Activated T-helper 1 cell treated with anti-CD3 and anti-CD28 coated beads, Interleukin-12 subunit alpha, Interleukin-12 subunit beta, Interleukin-2, Interleukin-4 antibody, amounts not matched to agents 30 ng/mL and 10 ng/mL and 1 ng/mL, durations not matched to agents 14 hours and 24 hours and 36 hours (primary cell): Measurements from ENCODE around the gene POFUT2. TPM values are rescaled to one million over a fixed set of nuclear protein-coding genes. Genes with fewer than 3 reads are reported as not detected.

Experiments
- DNase-seq: peaks from one replicate; pipeline ENCODE4 v3.0.0; 2021; ENCODE audit warnings: low spot score
- H3K27ac Mint-ChIP-seq: one replicate; pipeline ENCODE4 v1.8.0; 2021; ENCODE audit warnings: mild to moderate bottlenecking, mixed read lengths
- H3K27me3 Mint-ChIP-seq: one replicate; pipeline ENCODE4 v1.8.0; 2022; ENCODE audit warnings: mild to moderate bottlenecking, moderate library complexity, mixed read lengths; ENCODE audit not compliant: insufficient read depth
- H3K36me3 Mint-ChIP-seq: one replicate; pipeline ENCODE4 v1.8.0; 2021; ENCODE audit warnings: low read depth, mixed read lengths
- H3K4me1 Mint-ChIP-seq: one replicate; pipeline ENCODE4 v1.8.0; 2021; ENCODE audit warnings: low read depth, mixed read lengths
- H3K4me3 Mint-ChIP-seq: one replicate; pipeline ENCODE4 v1.8.0; 2021; ENCODE audit warnings: mild to moderate bottlenecking, moderate library complexity, mixed read lengths
- H3K9me3 Mint-ChIP-seq: one replicate; pipeline ENCODE4 v1.8.0; 2021; ENCODE audit warnings: mixed read lengths
- intact Hi-C: fragments of 100-400 bp; cut with micrococcal nuclease; formaldehyde crosslinking; loops from one replicate; pipeline ENCODE4 v1.15.1; 2024
- total RNA-seq: library from RNA; stranded (reverse); gene quantifications from 2 replicates; pipeline ENCODE4 v1.2.3, GENCODE V29; 2022

Gene POFUT2
- total RNA-seq, 1 donor from 2014 or later = 14.3 TPM

DNA sequence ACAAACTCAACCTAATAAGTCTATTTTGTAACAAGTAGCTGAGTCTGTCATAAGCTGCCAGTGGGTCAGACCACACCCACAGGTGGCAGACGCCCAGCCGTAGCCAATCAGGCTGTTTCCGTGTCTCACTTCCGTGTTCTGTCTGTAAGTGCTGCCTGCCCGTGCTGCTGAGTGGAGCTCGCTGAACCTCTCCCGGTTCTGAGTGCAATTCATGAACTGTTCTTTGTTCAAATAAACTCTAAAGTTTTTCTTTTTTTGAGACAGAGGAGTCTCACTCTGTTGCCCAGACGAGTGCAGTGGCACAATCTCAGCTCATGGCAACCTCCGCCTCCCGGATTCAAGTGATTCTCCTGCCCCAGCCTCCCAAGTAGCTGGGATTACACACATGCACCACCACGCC is 25.1 kb downstream of the POFUT2 start:
- H3K4me1 Mint-ChIP-seq = peaks cover 19% of the 10 kb centered on the region
- H3K36me3 Mint-ChIP-seq = peaks cover 26% of the 10 kb centered on the region
- H3K9me3 Mint-ChIP-seq = no peaks in the 10 kb centered on the region
- no peak for DNase-seq
- no peak overlapping the region for H3K27ac Mint-ChIP-seq
- peaks cover 10% of the 10 kb centered on the region for H3K27me3 Mint-ChIP-seq
- intact Hi-C loops = no loop called here
- no peak overlapping the region for H3K4me3 Mint-ChIP-seq

GRCh38 chr21:45262041-45262581 is 25.6 kb downstream of the POFUT2 start:
- Mint-ChIP-seq H3K27ac (no peak overlapping the region), H3K36me3 (peaks cover 22% of the 10 kb centered on the region), H3K9me3 (no peaks in the 10 kb centered on the region), H3K4me1 (peaks cover 16% of the 10 kb centered on the region), H3K4me3 (no peak overlapping the region), H3K27me3 (peaks cover 10% of the 10 kb centered on the region)
- intact Hi-C loops = no loop called here
- no peak for DNase-seq

DNA sequence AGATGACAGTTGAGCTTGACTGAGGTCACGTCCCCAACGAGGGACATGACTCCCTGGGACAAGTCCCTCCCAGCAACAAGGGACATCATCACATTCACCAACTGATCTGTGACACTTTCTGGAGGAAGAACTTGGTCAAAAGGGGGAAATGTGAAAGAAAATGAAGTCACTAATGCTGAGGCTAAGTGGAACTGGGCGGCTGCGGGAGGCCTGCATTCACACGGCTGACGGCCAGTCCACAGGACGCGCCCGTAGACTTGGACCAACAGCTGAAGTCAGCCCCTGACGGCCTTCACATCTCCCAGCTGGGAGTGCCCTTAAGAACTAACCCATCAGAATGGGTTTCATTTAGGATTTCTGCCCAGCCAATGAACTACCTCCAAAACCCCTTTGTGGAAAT is 26.6 kb downstream of the POFUT2 start:
- intact Hi-C loops = no loop called here
- no peak overlapping the region for H3K4me3 Mint-ChIP-seq
- H3K36me3 Mint-ChIP-seq = peaks cover 14% of the 10 kb centered on the region
- no peak overlapping the region for H3K27ac Mint-ChIP-seq
- DNase-seq = no peak
- peaks cover 13% of the 10 kb centered on the region for H3K27me3 Mint-ChIP-seq
- no peaks in the 10 kb centered on the region for H3K9me3 Mint-ChIP-seq
- H3K4me1 Mint-ChIP-seq = peaks cover 6% of the 10 kb centered on the region

DNA sequence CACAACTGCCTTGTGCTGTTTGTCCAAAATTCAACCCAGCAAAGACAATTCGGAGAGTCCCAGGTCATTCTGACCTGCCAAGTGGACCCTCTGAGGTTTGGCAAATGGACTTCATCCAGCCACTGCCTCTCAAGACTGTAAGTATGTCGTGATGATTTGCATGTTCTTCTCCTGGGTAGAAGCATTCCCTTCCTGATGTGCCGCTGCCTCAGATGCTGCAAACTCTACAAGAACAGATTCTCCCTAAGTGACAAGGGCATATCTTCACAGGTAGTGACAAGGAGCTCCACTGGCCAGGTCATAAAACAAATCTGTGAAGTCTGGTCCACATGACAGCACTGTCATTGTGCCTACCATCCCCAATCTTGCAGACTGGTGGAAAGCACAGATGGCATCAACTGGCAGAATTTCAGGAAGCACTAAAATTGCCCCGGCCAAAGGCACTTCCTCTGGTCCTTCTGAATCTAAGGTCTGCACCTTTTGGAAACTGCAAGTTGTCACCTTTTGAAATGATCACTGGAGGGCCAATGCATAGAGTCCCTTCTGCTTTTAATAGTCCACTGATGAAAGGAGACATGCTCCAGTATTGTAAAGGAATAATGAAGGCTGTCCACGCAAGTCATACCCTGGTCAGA is 27.4 kb downstream of the POFUT2 start:
- intact Hi-C loops = no loop called here
- H3K4me1 Mint-ChIP-seq = no peaks in the 10 kb centered on the region
- peaks cover 16% of the 10 kb centered on the region for H3K27me3 Mint-ChIP-seq
- no peak overlapping the region for H3K4me3 Mint-ChIP-seq
- no peak for DNase-seq
- H3K27ac Mint-ChIP-seq = no peak overlapping the region
- no peaks in the 10 kb centered on the region for H3K9me3 Mint-ChIP-seq
- peaks cover 7% of the 10 kb centered on the region for H3K36me3 Mint-ChIP-seq

DNA sequence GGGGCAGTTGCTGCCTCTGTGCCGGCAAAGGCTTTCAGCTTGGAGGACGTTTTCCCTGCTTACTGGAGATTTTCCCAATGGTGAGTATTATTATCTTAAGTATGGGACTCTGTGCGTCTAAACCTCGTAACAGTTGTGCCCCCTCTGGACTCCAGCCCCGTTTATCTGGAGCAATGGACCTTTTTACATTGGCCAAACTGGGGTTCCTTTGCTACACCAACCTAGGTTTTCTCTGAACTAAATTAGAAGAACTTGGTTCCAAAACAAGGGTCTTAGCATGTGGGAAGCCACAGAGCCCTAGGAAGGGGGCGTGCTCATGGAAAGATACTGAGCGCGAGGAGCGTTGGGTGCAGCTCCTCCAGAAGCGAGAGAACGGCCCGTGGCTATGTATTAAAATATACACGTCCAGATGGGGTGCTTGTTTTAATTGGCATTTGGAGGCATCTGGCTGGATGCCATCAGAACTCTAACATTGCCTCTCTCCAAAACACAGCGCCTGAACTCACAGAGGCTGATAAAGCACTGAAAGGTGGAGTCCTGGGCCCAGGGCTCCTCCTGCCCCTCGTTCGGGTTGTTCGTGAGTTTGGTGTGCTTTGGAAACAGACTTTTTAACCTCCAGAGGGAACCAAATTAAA is 28.4 kb downstream of the POFUT2 start:
- no peak overlapping the region for H3K27ac Mint-ChIP-seq
- peaks cover 7% of the 10 kb centered on the region for H3K36me3 Mint-ChIP-seq
- H3K27me3 Mint-ChIP-seq = peaks cover 23% of the 10 kb centered on the region
- H3K4me1 Mint-ChIP-seq = peaks cover 7% of the 10 kb centered on the region
- no peak for DNase-seq
- H3K9me3 Mint-ChIP-seq = no peaks in the 10 kb centered on the region
- intact Hi-C loops = no loop called here
- H3K4me3 Mint-ChIP-seq = no peak overlapping the region

GRCh38 chr21:45258466-45258865 is 29.2 kb downstream of the POFUT2 start:
- no peak for DNase-seq
- H3K9me3 Mint-ChIP-seq = no peaks in the 10 kb centered on the region
- peaks cover 23% of the 10 kb centered on the region for H3K27me3 Mint-ChIP-seq
- no peak overlapping the region for H3K4me3 Mint-ChIP-seq
- H3K4me1 Mint-ChIP-seq = peaks cover 9% of the 10 kb centered on the region
- intact Hi-C loops = no loop called here
- no peak overlapping the region for H3K27ac Mint-ChIP-seq
- H3K36me3 Mint-ChIP-seq = peaks cover 2% of the 10 kb centered on the region

- DNase-seq = no peak
Measured at GRCh38 chr21:45257673-45258341, 29.9 kb downstream of the POFUT2 start.

DNA sequence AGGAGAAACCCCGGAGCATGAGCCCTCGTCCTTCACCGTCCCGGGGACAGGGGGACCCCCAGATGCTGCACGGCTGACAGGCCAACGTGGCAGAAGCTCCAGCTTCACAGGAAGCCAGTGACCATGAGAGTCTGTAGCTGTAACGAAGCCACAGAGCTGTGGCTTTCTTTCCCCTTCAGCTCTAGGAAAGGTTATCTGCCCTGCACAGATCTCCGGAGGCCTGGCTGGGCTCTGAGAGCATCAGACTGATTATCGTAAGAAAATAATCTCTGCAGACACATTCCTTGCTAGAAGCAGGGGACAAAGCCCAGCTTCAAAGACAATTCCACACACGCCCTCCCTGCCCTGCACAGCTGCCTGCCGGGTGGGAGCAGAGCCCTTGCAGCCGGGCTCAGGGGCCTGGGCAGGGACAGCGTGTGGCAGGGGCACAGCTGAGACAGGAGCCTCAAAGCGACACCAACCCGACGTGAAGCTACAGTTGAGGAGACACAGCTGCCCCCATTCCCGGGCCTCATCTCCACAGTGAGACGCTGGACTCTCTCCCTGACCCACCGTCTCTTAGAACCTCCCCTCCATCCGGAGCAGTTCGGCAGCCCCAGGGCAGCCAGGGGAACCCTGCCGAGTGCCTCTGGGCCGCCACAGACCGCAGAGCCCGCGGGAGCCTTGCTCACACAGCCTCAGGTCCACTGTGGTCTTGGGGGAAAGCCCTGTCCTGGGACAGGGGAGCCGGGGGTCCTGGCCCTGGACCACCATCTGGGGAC is 30.6 kb downstream of the POFUT2 start:
- intact Hi-C loops = no loop called here
- H3K4me1 Mint-ChIP-seq = peaks cover 9% of the 10 kb centered on the region
- no peak for DNase-seq

More at GRCh38 chr21:45257673-45258341, 29.9 kb downstream of the POFUT2 start:
- Mint-ChIP-seq H3K36me3 (no peaks in the 10 kb centered on the region), H3K9me3 (no peaks in the 10 kb centered on the region), H3K27ac (no peak overlapping the region), H3K27me3 (peaks cover 23% of the 10 kb centered on the region), H3K4me1 (peaks cover 9% of the 10 kb centered on the region), H3K4me3 (no peak overlapping the region)
- intact Hi-C loops = no loop called here

DNA sequence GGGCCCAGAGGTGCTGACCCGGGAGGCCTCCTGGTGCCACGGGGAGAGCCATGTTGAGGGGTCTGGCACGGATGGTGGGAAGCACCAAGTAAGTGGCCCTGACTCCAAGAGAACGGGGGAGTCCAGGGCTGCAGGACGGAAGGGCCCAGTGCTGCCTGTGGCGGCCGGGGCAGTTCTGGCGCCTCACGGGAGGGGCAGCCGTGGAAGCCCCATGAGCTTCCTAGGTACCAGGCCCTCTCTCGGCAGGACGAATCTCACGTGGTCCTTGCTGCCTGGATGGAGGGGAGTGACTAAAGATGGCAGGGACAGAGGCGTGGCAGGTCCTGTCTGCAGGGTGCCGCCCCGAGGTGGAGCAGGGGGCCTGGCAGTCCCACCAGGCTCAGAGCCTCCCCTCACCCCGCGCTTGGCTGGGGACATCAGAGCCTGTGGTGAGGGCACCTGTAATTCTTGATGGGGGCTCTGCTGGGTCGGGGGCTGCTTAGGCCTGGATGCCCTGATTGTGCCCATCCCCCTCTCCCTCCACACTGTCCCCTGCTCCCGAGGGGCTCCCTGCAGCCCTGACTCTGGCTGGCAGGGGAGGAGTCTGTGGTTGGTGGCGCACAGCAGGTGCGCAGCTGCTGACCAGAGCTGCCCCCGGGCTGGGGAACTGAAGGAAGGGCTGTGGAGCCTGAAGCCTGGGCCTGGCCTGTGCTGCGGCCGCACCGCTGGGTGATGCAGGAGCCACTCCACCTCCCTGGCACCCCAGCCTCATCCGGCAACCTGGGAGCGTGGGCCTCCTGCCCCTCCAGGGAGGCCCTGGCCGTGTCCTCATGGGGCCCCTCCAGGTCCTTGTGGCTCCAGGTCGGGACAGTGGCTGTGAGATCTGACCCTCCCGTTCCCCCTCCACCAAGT is 31.4 kb downstream of the POFUT2 start:
- no peak for DNase-seq
- no peak overlapping the region for H3K4me3 Mint-ChIP-seq
- H3K27me3 Mint-ChIP-seq = peaks cover 26% of the 10 kb centered on the region
- H3K27ac Mint-ChIP-seq = no peak overlapping the region
- intact Hi-C loops = no loop called here
- H3K9me3 Mint-ChIP-seq = no peaks in the 10 kb centered on the region
- no peaks in the 10 kb centered on the region for H3K36me3 Mint-ChIP-seq
- H3K4me1 Mint-ChIP-seq = peaks cover 9% of the 10 kb centered on the region

More for the DNA sequence above, 30.6 kb downstream of the POFUT2 start:
- no peak overlapping the region for H3K27ac Mint-ChIP-seq
- H3K4me3 Mint-ChIP-seq = no peak overlapping the region
- no peaks in the 10 kb centered on the region for H3K36me3 Mint-ChIP-seq
- peaks cover 23% of the 10 kb centered on the region for H3K27me3 Mint-ChIP-seq
- H3K9me3 Mint-ChIP-seq = no peaks in the 10 kb centered on the region

DNA sequence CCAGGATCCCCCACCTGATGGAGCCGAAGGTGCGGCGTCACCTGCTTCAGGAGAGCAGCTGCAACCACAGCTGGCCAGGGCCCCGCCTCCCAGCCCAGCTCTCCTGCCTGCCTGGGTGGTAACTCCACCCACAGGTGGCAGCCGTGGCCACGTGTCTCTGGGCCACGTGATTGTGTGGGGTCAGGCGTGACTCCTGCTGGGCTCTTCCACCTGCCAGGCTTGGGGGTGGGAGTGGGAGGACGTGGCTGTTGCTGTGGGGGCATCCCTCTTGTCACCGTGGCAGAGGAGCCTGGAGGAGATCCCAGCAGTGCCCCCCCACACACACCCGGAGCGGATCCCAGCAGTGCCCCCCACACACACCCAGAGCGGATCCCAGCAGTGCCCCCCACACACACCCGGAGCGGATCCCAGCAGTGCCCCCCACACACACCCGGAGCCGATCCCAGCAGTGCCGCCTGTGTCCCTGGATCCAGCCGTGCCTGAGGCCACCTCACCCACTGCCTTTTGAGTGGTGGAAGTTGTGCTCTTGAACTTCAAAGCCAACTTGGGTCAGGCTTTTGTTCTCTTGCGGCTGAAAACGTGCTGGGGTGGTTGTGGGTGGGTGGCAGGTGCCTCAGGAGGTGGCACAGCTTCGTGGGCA is 32.2 kb downstream of the POFUT2 start:
- H3K27me3 Mint-ChIP-seq = peaks cover 26% of the 10 kb centered on the region
- H3K36me3 Mint-ChIP-seq = no peaks in the 10 kb centered on the region
- intact Hi-C loops = no loop called here
- H3K4me3 Mint-ChIP-seq = no peak overlapping the region
- H3K4me1 Mint-ChIP-seq = peaks cover 9% of the 10 kb centered on the region
- no peak overlapping the region for H3K27ac Mint-ChIP-seq
- H3K9me3 Mint-ChIP-seq = no peaks in the 10 kb centered on the region
- no peak for DNase-seq

DNA sequence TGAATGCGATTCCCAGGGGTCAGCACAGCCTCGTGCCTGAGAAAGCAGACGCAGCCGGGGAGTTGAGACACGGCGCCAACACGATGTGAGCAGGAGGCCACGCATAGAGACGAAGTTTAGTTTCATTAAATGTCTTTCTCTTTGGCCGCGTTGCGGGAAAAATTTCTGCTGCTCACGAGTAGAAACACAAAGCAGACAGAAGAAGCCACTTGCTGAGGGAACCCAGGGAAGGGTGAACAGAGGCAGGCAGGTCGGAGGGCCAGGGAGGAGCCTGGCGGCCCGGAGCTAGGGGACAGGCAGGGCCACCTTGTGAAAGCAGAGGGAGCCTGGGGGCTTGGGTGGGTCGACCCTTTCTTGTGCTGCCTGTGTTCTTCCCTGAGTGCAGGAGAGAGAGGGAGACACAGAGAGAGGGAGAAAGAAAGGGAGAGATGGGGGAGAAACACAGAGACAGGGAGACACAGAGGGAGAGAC is 33.2 kb downstream of the POFUT2 start:
- no peaks in the 10 kb centered on the region for H3K9me3 Mint-ChIP-seq
- intact Hi-C loops = no loop called here
- no peak overlapping the region for H3K4me3 Mint-ChIP-seq

More for the DNA sequence above, 33.2 kb downstream of the POFUT2 start:
- Mint-ChIP-seq H3K4me1 (peaks cover 9% of the 10 kb centered on the region), H3K27me3 (peaks cover 27% of the 10 kb centered on the region), H3K27ac (no peak overlapping the region), H3K36me3 (no peaks in the 10 kb centered on the region)
- no peak for DNase-seq
